H1 (cell line): ENCODE data around the gene SOX14. TPM values are rescaled to one million over a fixed set of nuclear protein-coding genes. Genes with fewer than 3 reads are reported as not detected.
A peak's percentile ranks its signal among the peaks of the same experiment; 100 is the strongest.

Source experiments
- CTCF ChIA-PET: fragments of 300-600 bp; sonication (Branson Sonifier 250); formaldehyde crosslinking; loops from one replicate; lab custom pipeline; 2021; ENCODE audit not compliant: partially characterized antibody; lab: Charles Lee
- POLR2A ChIA-PET: fragments of 300-600 bp; sonication (Branson Sonifier 250); formaldehyde crosslinking; loops from one replicate; lab custom pipeline; 2021; ENCODE audit warnings: inconsistent platforms; ENCODE audit not compliant: partially characterized antibody; lab: Charles Lee
- DNase-seq, 2 experiments: peaks; one replicate each; pipeline versions ENCODE4 v3.0.0 to v3.0.0-alpha.2; 2010 to 2022; ENCODE audit warnings: low spot score in 2 of 2, low read depth in 1 of 2, mixed read lengths in 1 of 2
- FAIRE-seq: peaks from 2 replicates; lab custom pipeline; 2011; peaks lifted over from hg19 to GRCh38; lab: Jason Lieb, UNC
- H2AFZ ChIP-seq: 2 replicates; pipeline ENCODE4 v1.8.1; 2012; ENCODE audit warnings: low read length, inconsistent platforms
- H2AK5ac ChIP-seq: 2 replicates; pipeline ENCODE4 v1.6.1; 2013; ENCODE audit warnings: low read depth, low read length
- H2BK120ac ChIP-seq: replicated peaks from 2 replicates; pipeline ENCODE3; 2013; ENCODE audit warnings: low read depth, low read length, inconsistent platforms
- H2BK12ac ChIP-seq: 2 replicates; pipeline ENCODE4 v1.6.1; 2013; ENCODE audit warnings: low read depth, low read length
- H2BK15ac ChIP-seq: 2 replicates; pipeline ENCODE4 v1.6.1; 2013; ENCODE audit warnings: low read length
- H2BK20ac ChIP-seq: 2 replicates; pipeline ENCODE4 v1.6.1; 2013; ENCODE audit warnings: low read length
- H2BK5ac ChIP-seq: 2 replicates; pipeline ENCODE4 v1.6.1; 2013; ENCODE audit warnings: low read depth, low read length
- H3K14ac ChIP-seq: 2 replicates; pipeline ENCODE4 v1.6.1; 2013; ENCODE audit warnings: inconsistent platforms; ENCODE audit not compliant: insufficient read length
- H3K18ac ChIP-seq: 2 replicates; pipeline ENCODE4 v1.6.1; 2013; ENCODE audit warnings: low read length; ENCODE audit errors: extremely low read depth
- H3K23ac ChIP-seq: 2 replicates; pipeline ENCODE4 v1.6.1; 2013; ENCODE audit warnings: inconsistent platforms; ENCODE audit not compliant: insufficient read length
- H3K23me2 ChIP-seq: 2 replicates; pipeline ENCODE4 v1.6.1; 2013; ENCODE audit warnings: low read depth, low read length
- H3K27ac ChIP-seq: 2 replicates; pipeline ENCODE4 v1.6.1; 2011; ENCODE audit warnings: low read depth, low read length, inconsistent platforms
- H3K27me3 ChIP-seq, 4 experiments: replicated peaks in 1 of 4; 1 replicate in 1 of 4; 2 replicates in 3 of 4; pipeline versions ENCODE4 v1.6.1 to v1.8.1; 2011 to 2013; ENCODE audit warnings: low read length in 3 of 4, mild to moderate bottlenecking in 3 of 4, inconsistent platforms in 2 of 4, mixed read lengths in 2 of 4, moderate library complexity in 1 of 4; ENCODE audit not compliant: control insufficient read depth in 3 of 4, insufficient read depth in 3 of 4; ENCODE audit errors: extremely low read depth in 1 of 4
- H3K36me3 ChIP-seq, 4 experiments: 2 replicates each; pipeline versions ENCODE4 v1.6.1 to v1.8.1; 2011 to 2013; ENCODE audit warnings: mild to moderate bottlenecking in 4 of 4, low read length in 3 of 4, moderate library complexity in 2 of 4, control low read depth in 1 of 4, inconsistent platforms in 1 of 4; ENCODE audit not compliant: insufficient read depth in 4 of 4, control insufficient read depth in 2 of 4
- H3K4ac ChIP-seq: replicated peaks from 2 replicates; pipeline ENCODE3; 2013; ENCODE audit warnings: low read length, low read depth, mixed read lengths, inconsistent platforms; ENCODE audit not compliant: insufficient read length
- H3K4me1 ChIP-seq, 4 experiments: replicated peaks in 1 of 4; 1 replicate in 1 of 4; 2 replicates in 3 of 4; pipeline versions ENCODE4 v1.6.1 to v1.8.1; 2011 to 2013; ENCODE audit warnings: low read length in 3 of 4, inconsistent platforms in 2 of 4, mixed read lengths in 1 of 4; ENCODE audit not compliant: insufficient read depth in 4 of 4, control insufficient read depth in 3 of 4
- H3K4me2 ChIP-seq, 2 experiments: 2 replicates each; pipeline versions ENCODE4 v1.6.1 to v1.8.1; 2011 to 2013; ENCODE audit warnings: low read depth in 2 of 2, low read length in 2 of 2, control low read depth in 1 of 2, inconsistent platforms in 1 of 2, mild to moderate bottlenecking in 1 of 2; ENCODE audit not compliant: insufficient read depth in 1 of 2
- H3K4me3 ChIP-seq, 4 experiments: fragments of 200-600, 300-600 bp in 1 of 4; sonication (generic), shearing (Covaris generic), sonication (Bioruptor Twin) in 1 of 4; 2 replicates each; pipeline versions ENCODE4 v1.5.1 to v1.8.1; 2011 to 2016; ENCODE audit warnings: low read length in 4 of 4, low read depth in 3 of 4, control low read depth in 2 of 4, inconsistent platforms in 2 of 4, mild to moderate bottlenecking in 2 of 4, mixed read lengths in 1 of 4, moderate library complexity in 1 of 4; ENCODE audit not compliant: insufficient read depth in 2 of 4; ENCODE audit errors: extremely low read depth in 1 of 4
- H3K56ac ChIP-seq: replicated peaks from 2 replicates; pipeline ENCODE3; 2013; ENCODE audit warnings: low read depth, mild to moderate bottlenecking, mixed read lengths, low read length, inconsistent platforms; ENCODE audit not compliant: insufficient read length
- H3K79me1 ChIP-seq: 2 replicates; pipeline ENCODE4 v1.6.1; 2013; ENCODE audit warnings: low read depth, low read length, control low read depth
- H3K79me2 ChIP-seq, 2 experiments: 2 replicates each; pipeline versions ENCODE4 v1.6.1 to v1.8.1; 2012 to 2013; ENCODE audit warnings: low read length in 2 of 2, mild to moderate bottlenecking in 2 of 2, inconsistent platforms in 1 of 2; ENCODE audit not compliant: insufficient read depth in 2 of 2, control insufficient read depth in 1 of 2
- H3K9ac ChIP-seq, 4 experiments: replicated peaks in 1 of 4; 1 replicate in 1 of 4; 2 replicates in 3 of 4; pipeline versions ENCODE4 v1.6.1 to v1.8.1; 2011 to 2013; ENCODE audit warnings: low read depth in 3 of 4, low read length in 3 of 4, control low read depth in 2 of 4, mild to moderate bottlenecking in 2 of 4, moderate library complexity in 2 of 4, inconsistent platforms in 1 of 4; ENCODE audit errors: extremely low read depth in 1 of 4
- H3K9me3 ChIP-seq, 2 experiments: 2 replicates each; pipeline versions ENCODE4 v1.6.1 to v1.8.1; 2012 to 2013; ENCODE audit warnings: mild to moderate bottlenecking in 2 of 2, moderate library complexity in 2 of 2, control low read depth in 1 of 2, inconsistent platforms in 1 of 2, low read depth in 1 of 2, low read length in 1 of 2, mixed read lengths in 1 of 2; ENCODE audit not compliant: insufficient read depth in 2 of 2
- H4K20me1 ChIP-seq, 2 experiments: replicated peaks in 1 of 2; 2 replicates each; pipeline versions ENCODE3 to v1.8.1; 2011 to 2013; ENCODE audit warnings: inconsistent platforms in 2 of 2, low read length in 2 of 2, mild to moderate bottlenecking in 1 of 2; ENCODE audit not compliant: insufficient read depth in 2 of 2, control insufficient read depth in 1 of 2
- H4K5ac ChIP-seq: 2 replicates; pipeline ENCODE4 v1.6.1; 2013; ENCODE audit warnings: low read length, low read depth, mixed read lengths, inconsistent platforms; ENCODE audit not compliant: insufficient read length
- H4K8ac ChIP-seq: 2 replicates; pipeline ENCODE4 v1.8.0; 2013; ENCODE audit warnings: mild to moderate bottlenecking, moderate library complexity, low read length, inconsistent platforms; ENCODE audit not compliant: insufficient read depth; ENCODE audit errors: extremely low read depth
- H4K91ac ChIP-seq: replicated peaks from 2 replicates; pipeline ENCODE3; 2013; ENCODE audit warnings: low read length, mixed read lengths, inconsistent platforms; ENCODE audit not compliant: insufficient read length
- POU5F1 ChIP-seq: IDR thresholded peaks from 2 replicates; pipeline ENCODE4 v1.6.1; 2011; ENCODE audit warnings: low read depth, mild to moderate bottlenecking, low read length, moderate library complexity
- WGBS, 2 experiments: shearing (Covaris generic) in 1 of 2; methylation state at CpG; one replicate each; pipeline versions ENCODE4 v1.1.6 to v1.1.7; 2013 to 2015; ENCODE audit warnings: low lambda C conversion rate in 2 of 2, mixed read lengths in 2 of 2, inconsistent platforms in 1 of 2, low coverage in 1 of 2, missing lambda C conversion rate in 1 of 2; ENCODE audit not compliant: insufficient replicate concordance in 2 of 2, insufficient coverage in 1 of 2, insufficient read length in 1 of 2; ENCODE audit errors: extremely low coverage in 1 of 2, missing lambda C conversion rate in 1 of 2; 5-methylcytosine and 5-hydroxymethylcytosine counted together
- polyA plus RNA-seq, 7 experiments: library from polyadenylated mRNA; depleted of rRNA in 3 of 7; stranded (reverse) in 5 of 7; unstranded in 2 of 7; fragments of >200 nt in 5 of 7; fragments of 200-250 nt in 2 of 7; gene quantifications; 1 replicate in 5 of 7; 2 replicates in 1 of 7; 4 replicates in 1 of 7; pipeline versions ENCODE4 v1.2.1 to v1.2.3, GENCODE V29; 2011 to 2013; ENCODE audit warnings: missing spikeins in 2 of 7, mixed read lengths in 2 of 7
- total RNA-seq: library from RNA; stranded (reverse); fragmentation: NEBNext Ultra II Directional; extraction: Animal tissue kit (Norgen Biotek cat#: 25700); gene quantifications from 2 replicates; pipeline ENCODE4 v1.2.1, GENCODE V29; 2021

The SOX14 gene
- total and polyA plus RNA-seq, 2 of the 8 experiments (the other 6 are each of a cell fraction or from before 2014, with no cell fraction given): 0.03 to 0.50 TPM

DNA sequence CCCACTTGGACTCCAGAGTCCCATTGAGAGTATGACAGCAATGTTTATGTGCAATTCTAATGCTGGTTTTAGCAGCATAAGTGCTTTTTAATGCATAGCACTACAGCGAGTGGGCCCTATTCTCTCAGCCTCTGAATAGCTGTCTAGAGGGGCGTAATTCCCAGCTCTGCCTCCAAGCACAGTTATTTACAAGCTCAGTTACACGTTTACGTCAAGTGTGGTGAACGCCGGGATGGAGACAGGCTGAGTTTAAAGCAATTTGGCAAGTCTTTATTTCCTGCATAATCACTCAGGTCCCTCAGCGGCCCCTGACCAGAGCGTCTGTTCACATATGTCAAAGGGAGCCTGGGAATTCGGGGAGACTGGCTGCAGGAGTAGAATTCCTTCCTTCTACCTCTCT, 43.9 kb downstream of the SOX14 start:
- Histone ChIP-seq H4K8ac (no peak overlapping the region), H2BK120ac (no peak overlapping the region), H3K56ac (no peak overlapping the region), H4K91ac (no peak overlapping the region), H3K4me2 (no peak overlapping the region; a peak in 1 of 4 replicates), H4K5ac (no peak overlapping the region), H2BK5ac (peak overlapping the region; percentile 28; the same call in 1 of the 2 replicates), H3K18ac (no peak overlapping the region), H2BK12ac (peak overlapping the region; percentile 35; the same call in 1 of the 2 replicates), H3K4me3 (no peak overlapping the region), H3K23ac (no peak overlapping the region)
- POLR2A ChIA-PET: no interaction called here
- FAIRE-seq: peak; percentile 36
- WGBS, 2 experiments: 71% methylated on average over 9 of the region's 9 CpGs; no CpG with 5 or more reads in 1 of the 2 experiments
- no peak for TF ChIP-seq POU5F1
- TF ChIP-seq, all 59 proteins: peak for 0
- H3K4me1 ChIP-seq: peaks cover 0 to 14% (median 12%) of the 10 kb centered on the region in 4 experiments; a peak in 5 of 7 replicates
- no peak overlapping the region; the same call in 1 of the 2 replicates for H2BK20ac ChIP-seq
- no peak overlapping the region for H3K9ac ChIP-seq
- 0 out of 4 replicates have a peak, but pooled peaks cover 0 to 4% of the 10 kb centered on the region in 2 experiments for H3K9me3 ChIP-seq
- no peak overlapping the region for H3K27ac ChIP-seq
- H3K4ac ChIP-seq: no peak overlapping the region
- H4K20me1 ChIP-seq: no peaks in the 10 kb centered on the region
- H3K27me3 ChIP-seq: no peaks in the 10 kb centered on the region
- no peaks in the 10 kb centered on the region for H3K79me1 ChIP-seq
- no peaks in the 10 kb centered on the region for H3K23me2 ChIP-seq
- no peak for DNase-seq
- 0 out of 2 replicates have a peak overlapping the region, but pooled peaks have one; percentile 21 for H2BK15ac ChIP-seq
- H3K79me2 ChIP-seq: no peaks in the 10 kb centered on the region
- H2AFZ ChIP-seq: peak overlapping the region; percentile 36; the same call in 1 of the 2 replicates
- H3K36me3 ChIP-seq: no peaks in the 10 kb centered on the region
- H2AK5ac ChIP-seq: peak overlapping the region; percentile 9; the same call in 1 of the 2 replicates
- no peak overlapping the region for H3K14ac ChIP-seq
- CTCF ChIA-PET: interaction anchor here (1.0 to 1.5 kb wide), 3 partner anchors 15 to 52 kb away, joined by 3 to 4 read pairs (median 4); no protein-coding TSS in a partner anchor
